AG08396 (cell line): ENCODE results near the gene POLR1A.
A peak's percentile ranks its signal among the peaks of the same experiment; 100 is the strongest.

Source experiments
- DNase-seq: peaks from one replicate; pipeline ENCODE4 v3.0.0; 2012; ENCODE audit warnings: low spot score, mixed read lengths

POLR1A gene

GRCh38 chr2:86105252-86105968, at the start of gene POLR1A:
POLR1A (minus strand) TSS chr2:86105886; CDS start chr2:86105776, 110 bp downstream.
- DNase-seq = peak; percentile 79

DNA sequence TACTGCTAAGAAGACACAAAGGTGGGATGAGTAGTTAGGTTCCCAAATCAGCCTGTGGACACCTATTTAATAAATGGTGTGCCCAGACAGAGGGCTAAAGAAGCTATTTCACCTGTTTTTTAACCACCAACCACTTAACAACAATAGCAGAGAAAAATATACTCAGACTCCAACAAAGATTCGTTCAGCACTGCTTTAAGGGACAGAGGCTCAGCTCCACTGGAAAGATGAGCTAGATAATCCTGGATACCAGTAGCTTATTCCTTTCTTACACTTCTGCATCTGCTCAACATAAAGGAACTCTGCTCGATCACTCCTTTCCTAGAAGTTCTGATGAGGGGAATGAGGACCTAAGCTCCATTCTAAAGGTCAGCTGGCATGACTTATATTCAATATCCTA, 44.8 kb upstream of the POLR1A start:
- no peak for DNase-seq

- DNase-seq = no peak
Observed at GRCh38 chr2:86147793-86148192, 42.1 kb upstream of the POLR1A start.

DNA sequence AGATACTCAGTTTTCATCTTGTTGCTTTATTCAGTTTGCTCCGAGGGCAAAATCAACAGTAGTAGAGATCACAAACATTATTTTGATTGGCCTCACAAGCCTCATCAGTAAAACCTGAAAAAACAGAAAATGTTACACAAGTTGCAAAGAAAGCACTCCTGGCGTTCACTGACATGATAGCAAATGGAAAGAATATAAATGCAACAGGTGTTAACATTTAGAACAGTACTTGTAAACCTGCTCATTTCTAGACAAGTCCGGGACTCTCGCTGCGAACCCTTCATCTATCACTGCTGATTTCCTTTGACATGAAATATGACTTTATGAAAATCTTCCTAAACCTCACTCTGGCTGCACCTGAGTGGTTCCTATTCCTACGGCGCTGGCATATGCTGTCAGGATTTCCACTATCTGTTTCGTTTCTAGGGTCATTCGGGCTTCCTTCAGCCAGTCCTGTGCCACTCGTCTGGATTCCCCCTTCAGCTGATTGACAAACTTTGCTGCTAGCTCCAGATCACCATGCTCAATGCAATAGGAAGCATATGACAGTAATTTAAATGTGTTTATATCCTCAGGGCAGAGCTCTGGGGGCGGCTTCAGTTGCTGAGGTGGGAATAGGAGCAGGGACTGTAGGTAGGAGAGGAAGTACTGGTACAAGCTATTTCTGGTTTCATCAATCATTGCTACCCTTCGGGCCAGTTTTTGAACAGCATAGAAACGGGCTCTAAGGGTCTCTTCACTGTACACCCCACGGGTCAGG, 38.4 kb upstream of the POLR1A start:
- no peak for DNase-seq

DNA sequence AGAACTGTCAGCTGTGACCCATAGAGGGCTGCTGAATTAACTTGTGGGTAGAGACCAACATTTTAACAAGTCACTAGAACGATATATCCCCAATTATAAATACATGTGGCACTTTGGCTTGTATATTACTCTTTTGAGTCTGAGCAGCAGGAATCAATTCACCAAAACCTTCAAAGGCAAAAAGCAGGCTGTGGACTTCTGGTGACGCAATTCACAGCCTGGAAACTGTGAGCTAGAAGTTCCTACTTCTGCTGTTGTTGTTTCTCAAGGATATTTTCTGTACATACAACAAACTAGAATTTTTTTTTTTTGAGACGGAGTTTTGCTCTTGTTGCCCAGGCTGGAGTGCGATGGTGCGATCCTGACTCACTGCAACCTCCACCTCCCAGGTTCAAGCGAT, 37.6 kb upstream of the POLR1A start:
- no peak for DNase-seq

DNA sequence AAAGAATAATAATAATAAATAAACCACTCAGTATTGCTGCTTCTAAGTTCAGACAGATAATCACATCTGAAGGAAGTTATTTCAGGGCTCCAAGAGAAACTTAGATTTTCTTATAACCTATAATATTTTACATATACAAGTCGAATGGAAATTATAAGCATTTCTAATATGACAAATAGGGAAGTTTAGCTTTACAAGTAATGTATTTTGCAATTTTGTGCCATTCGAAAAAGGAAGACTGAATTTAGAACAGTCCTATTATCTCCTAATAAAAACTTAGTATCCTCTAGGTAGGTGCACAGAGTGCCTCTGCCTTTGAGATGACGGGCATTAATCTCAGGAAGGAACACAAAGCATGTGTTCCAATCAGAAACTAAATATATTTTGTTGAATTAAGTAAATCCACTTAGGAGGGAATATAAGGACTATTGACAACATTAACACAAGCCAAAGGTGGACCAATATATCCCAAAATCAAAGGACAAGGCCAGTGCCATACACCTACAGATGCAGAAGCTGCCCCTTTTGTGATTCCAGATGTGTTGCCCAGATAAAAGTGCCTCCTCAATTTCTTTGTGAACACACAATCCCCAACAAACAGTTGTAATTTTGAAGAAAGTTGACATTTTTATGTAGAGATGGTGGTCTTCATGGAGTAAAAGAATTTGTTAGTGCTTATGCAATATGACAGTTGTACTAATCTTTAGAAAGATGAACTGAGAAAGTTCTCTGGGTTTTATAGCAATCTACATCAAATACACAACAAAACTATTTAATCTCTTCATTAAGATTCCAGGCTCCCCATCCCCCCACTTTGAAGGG, 37.0 kb upstream of the POLR1A start:
- DNase-seq = no peak

DNA sequence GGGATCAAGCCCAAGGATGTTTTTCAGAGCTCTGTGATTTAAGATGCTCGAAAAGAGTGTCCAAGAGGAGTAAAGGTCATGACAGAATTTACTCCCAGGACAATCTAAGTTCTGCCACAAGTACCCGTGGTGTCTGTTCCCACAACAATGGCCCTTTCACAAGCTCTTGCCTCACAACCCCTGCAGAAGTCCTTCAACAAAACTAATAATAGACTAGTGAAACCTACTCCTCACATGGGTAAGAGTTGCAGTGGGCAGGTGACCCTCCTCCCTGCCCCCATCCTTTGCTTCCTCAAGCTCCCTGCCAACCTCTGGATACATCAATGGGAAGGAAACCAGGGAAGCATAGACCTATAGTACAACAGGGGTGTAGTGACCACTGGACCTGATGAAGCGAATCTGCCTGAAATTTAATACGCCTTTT, 35.3 kb upstream of the POLR1A start:
- no peak for DNase-seq

DNA sequence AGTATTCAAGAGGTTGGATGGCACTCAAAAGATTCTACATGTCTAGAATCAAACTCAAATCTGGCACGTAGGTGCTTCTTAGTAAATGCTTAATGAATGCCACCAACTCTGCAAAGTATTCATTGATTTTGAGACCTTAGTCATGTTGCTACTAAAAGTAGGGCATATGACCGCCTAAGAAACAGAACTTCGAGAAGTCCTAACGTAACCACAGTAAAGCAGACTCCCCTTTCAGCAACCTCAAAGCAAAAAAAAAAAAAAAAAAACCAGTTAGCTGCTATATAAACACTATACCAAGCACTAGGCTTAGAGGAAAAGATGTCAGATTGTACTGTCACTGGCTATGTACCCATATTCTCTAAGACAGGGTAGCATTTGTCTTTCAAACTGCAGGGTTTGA, 34.3 kb upstream of the POLR1A start:
- no peak for DNase-seq

DNA sequence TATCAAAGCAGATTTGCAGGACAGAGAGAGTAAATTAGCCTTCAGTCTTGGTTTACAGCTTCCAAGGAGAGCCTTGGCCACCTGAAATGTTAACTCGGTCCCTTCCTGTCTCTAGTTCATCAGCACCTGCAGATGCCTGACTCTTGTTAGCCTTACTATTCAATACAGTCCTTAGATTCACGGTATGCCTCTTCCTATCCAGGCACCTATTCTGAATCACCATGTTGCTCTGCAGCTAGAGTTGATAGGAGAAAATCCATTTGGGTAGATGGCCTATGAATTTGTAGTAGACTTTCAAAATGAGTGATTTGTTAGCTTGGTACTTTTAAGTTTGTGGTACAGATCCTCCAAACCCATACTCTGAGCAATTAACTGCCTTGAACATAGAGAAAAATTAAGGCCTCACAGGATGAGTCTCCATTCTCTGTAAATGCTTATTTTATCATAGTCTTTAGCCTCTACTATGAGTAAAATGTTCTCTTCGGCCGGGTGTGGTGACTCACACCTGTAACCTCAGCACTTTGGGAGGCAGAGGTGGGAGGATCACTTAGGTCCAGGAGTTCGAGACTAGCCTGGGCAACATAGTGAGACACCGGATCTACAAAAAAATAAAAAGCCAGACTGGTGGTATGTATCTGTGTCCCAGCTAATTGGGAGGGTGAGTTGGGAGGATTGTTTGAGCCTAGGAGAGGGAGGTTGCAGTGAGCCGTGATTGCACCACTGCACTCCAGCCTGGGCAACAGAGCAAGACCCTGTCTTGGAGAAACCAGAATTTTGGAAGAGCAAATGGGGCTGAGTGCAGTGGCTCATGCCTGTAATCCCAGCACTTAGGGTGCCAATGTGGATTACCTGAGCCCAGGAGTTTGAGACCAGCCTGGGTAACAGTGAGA, 33.3 kb upstream of the POLR1A start:
- DNase-seq = no peak

GRCh38 chr2:86136141-86136540, 30.5 kb upstream of the POLR1A start:
- no peak for DNase-seq

DNA sequence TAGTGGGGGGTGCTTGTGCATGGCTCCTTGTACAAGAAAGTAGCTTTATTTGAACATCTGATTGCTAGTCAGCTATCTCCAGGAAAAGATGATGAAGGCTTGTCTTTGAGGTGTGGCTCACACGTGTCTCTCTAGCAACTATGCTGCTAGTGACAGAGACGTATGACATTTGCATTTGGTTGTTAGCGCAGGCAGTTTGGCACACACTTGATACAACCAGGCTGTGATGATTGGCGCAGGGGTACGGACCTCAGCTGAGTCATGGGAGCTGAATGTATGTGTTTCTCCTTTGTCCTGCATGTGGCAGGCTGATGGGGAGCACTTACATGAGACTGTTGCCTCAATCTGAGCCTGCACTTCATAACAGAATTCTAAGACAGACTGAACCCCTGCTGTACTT, 30.0 kb upstream of the POLR1A start:
- DNase-seq = no peak

DNA sequence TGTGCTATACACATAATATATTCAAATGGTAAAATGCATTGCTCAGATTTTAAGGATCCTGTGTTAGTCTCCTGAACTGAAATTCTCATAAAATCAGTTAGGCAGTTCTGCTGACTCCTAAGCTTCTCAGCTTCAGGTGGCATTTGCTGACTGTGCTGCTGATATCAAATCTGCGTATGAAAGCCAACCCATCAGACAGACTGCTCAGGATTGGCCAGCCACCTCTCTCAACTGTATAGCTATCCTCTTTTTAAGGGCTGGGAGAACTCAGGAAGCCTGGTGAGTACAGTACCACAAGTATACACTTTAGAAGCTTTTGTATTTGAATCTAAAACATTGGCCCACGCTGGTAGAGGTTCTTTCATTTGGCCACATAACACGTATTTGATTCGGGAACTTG, 29.0 kb upstream of the POLR1A start:
- no peak for DNase-seq

GRCh38 chr2:86124683-86125082, 19.0 kb upstream of the POLR1A start:
- DNase-seq = no peak

DNA sequence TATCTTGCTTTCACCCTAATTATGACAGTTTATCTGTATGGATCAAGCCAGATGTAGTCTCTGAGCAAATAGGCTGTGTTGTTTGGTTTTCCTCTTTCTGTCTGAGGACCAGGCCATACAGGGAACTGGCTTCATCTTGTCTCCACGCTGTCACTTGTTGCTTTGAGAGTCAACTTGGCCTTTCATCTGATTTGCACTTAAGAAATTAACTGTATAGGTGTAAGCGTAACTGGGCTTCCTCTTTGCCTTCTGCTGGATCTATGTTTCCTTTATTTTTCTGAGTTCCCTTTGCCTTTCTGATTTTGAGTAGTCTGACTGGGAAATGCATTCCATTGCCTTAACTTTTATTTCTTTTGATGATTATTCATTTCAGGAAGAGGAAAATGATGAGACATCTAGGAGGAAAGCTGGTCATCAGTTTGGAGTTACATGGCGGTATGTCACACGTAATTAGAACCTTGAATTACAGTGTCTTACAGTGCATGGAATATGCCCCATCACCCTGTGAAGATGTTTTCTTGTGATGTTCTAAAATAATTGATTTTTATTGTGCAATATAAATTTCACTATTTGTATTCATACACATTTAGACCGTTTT, 17.7 kb upstream of the POLR1A start:
- DNase-seq = no peak

- no peak for DNase-seq
Observed at GRCh38 chr2:86118130-86118529, 12.4 kb upstream of the POLR1A start.

DNA sequence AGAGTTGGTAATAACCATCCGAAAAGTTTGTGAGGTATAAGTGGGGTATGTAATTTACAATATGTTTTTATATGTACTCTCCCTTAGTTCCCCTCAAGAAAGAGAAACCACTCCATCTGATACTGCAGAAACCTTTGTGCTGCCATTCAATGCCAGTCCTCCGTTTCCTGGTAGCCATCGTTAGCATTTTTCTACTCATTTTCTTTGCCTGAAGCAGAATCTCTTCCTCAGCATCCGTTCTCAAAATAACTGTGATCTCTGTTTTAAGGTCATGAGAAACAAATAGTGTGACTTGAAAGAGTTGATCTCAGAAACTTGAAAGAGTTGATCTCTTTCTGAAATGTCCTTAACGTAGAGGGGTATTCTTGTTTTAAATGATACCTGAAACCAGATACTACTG, 1.3 kb upstream of the POLR1A start:
- no peak for DNase-seq

- peak; percentile 86 for DNase-seq
Observed at GRCh38 chr2:86105969-86106945, 571 bp upstream of the POLR1A start, which contains the start of gene PTCD3. PTCD3 (plus strand) TSS chr2:86106235; CDS start chr2:86106248, 13 bp downstream.

DNA sequence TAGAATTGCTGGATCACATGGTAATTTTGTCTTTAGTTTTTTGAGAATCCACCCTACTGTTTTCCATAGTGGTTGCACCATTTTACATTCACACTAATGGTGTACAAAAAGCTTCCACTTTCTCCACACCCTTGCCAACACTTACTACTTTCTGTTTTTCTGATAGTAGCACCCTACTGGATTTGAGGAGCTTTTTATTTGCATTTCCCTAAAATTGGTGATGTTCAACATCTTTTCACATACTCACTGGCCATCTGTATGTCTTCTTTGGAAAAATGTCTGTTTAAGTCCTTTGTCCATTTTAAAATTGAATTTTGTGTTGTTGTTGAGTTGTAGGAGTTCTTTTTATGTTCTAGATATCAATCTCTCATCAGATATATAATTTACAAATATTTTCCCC, 3.5 kb downstream of the POLR1A start:
- DNase-seq = no peak

DNA sequence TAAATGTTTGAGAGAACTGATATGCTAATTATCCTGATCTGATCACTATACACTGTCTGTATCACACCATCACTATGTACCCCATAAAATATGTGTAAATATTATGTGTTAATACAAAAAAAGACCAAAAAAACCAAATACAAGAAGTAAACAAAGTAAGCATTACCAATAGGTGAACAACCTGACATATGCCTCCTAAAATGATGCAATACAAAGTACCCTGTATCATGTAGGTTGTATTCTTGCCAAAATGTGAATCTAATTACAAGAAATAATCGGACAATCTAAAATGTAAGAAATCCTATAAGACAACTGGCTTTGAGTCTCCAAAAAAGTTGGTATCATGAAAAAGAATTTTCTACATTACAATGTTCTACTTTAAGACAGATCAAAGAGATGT, 7.8 kb downstream of the POLR1A start:
- no peak for DNase-seq
